Nucleus accumbens (tissue), 56 donors: ENCODE measurements around the gene FOXP2.
"Not testable (repeated sequence)": the region's sequence is repeated elsewhere in the genome, so short reads cannot be mapped to it uniquely, and the experiment has no call there.

Experiments used
- DNase-seq, 56 donors: peaks; one replicate each; lab custom pipeline; 2025; lab: John Stamatoyannopoulos, UW

FOXP2 gene

GRCh38 chr7:114419441-114420272 lies 5.0 kb downstream of the FOXP2 start:
- no peak for DNase-seq

- DNase-seq: no peak
Observed at GRCh38 chr7:114422507-114423501, 8.2 kb downstream of the FOXP2 start.

GRCh38 chr7:114426382-114426781 lies 11.8 kb downstream of the FOXP2 start:
- DNase-seq: no peak

- no peak for DNase-seq
Observed at GRCh38 chr7:114426824-114427223, 12.2 kb downstream of the FOXP2 start.

GRCh38 chr7:114428211-114428610 lies 13.6 kb downstream of the FOXP2 start:
- DNase-seq: no peak

- no peak for DNase-seq
Observed at GRCh38 chr7:114431189-114431588, 16.6 kb downstream of the FOXP2 start.

- no peak for DNase-seq
Observed at GRCh38 chr7:114432061-114432460, 17.4 kb downstream of the FOXP2 start.

- no peak for DNase-seq
Observed at GRCh38 chr7:114432703-114433102, 18.1 kb downstream of the FOXP2 start.

GRCh38 chr7:114439581-114439980 lies 25.0 kb downstream of the FOXP2 start:
- no peak for DNase-seq

- DNase-seq: not testable (repeated sequence)
Observed at GRCh38 chr7:114440927-114441326, 26.3 kb downstream of the FOXP2 start.

- no peak for DNase-seq
Observed at GRCh38 chr7:114444196-114444595, 29.6 kb downstream of the FOXP2 start.

- no peak for DNase-seq
Observed at GRCh38 chr7:114450431-114450830, 35.8 kb downstream of the FOXP2 start.

GRCh38 chr7:114459574-114459973 lies 45.0 kb downstream of the FOXP2 start:
- no peak for DNase-seq

GRCh38 chr7:114460021-114460420 lies 45.4 kb downstream of the FOXP2 start:
- DNase-seq: no peak

- DNase-seq: no peak
Observed at GRCh38 chr7:114466917-114467316, 52.3 kb downstream of the FOXP2 start.

GRCh38 chr7:114468844-114469243 lies 54.2 kb downstream of the FOXP2 start:
- no peak for DNase-seq

GRCh38 chr7:114472896-114473512 lies 58.4 kb downstream of the FOXP2 start:
- DNase-seq: no peak

- DNase-seq: no peak
Observed at GRCh38 chr7:114478384-114478783, 63.8 kb downstream of the FOXP2 start.

GRCh38 chr7:114481999-114482398 lies 67.4 kb downstream of the FOXP2 start:
- no peak for DNase-seq

- DNase-seq: no peak
Observed at GRCh38 chr7:114484226-114484625, 69.6 kb downstream of the FOXP2 start.

GRCh38 chr7:114487174-114487573 lies 72.6 kb downstream of the FOXP2 start:
- no peak for DNase-seq
